ENCODE data around the gene CALML6.
A peak's percentile ranks its signal among the peaks of the same experiment; 100 is the strongest.

The CALML6 gene

GRCh38 chr1:1914101-1914970 is 724 bp upstream of the CALML6 start:
- DNase-seq = no peak

GRCh38 chr1:1915911-1916840 is 1.1 kb downstream of the CALML6 start:
- no peak for DNase-seq

- DNase-seq = no peak
Observed at GRCh38 chr1:1916851-1917251, 1.8 kb downstream of the CALML6 start.

- no peak for DNase-seq
Observed at GRCh38 chr1:1917304-1917976, 2.4 kb downstream of the CALML6 start.

- no peak for DNase-seq
Observed at GRCh38 chr1:1917995-1918900, 3.2 kb downstream of the CALML6 start.

- DNase-seq = no peak
Observed at GRCh38 chr1:1918901-1919303, 3.8 kb downstream of the CALML6 start, which contains the start of gene TMEM52. TSS of gene TMEM52 (minus strand) at chr1:1919279. CDS start at chr1:1919265, 14 bp downstream.

- DNase-seq = peak; percentile 96 to 100
Observed at GRCh38 chr1:1919304-1920056, 4.4 kb downstream of the CALML6 start.

- DNase-seq = no peak
Observed at GRCh38 chr1:1920057-1920607, 5.1 kb downstream of the CALML6 start.

GRCh38 chr1:1920608-1921458 is 5.8 kb downstream of the CALML6 start:
- DNase-seq = no peak

GRCh38 chr1:1921459-1921862 is 6.4 kb downstream of the CALML6 start:
- DNase-seq = no peak

GRCh38 chr1:1921901-1922701 is 7.0 kb downstream of the CALML6 start:
- no peak for DNase-seq

GRCh38 chr1:1922702-1922955 is 7.6 kb downstream of the CALML6 start:
- DNase-seq = no peak

- DNase-seq = no peak
Observed at GRCh38 chr1:1922956-1923833, 8.1 kb downstream of the CALML6 start.

GRCh38 chr1:1924386-1924785 is 9.3 kb downstream of the CALML6 start:
- no peak for DNase-seq

- no peak for DNase-seq
Observed at GRCh38 chr1:1924849-1925248, 9.8 kb downstream of the CALML6 start.

- DNase-seq = no peak
Observed at GRCh38 chr1:1925437-1926345, 10.6 kb downstream of the CALML6 start.

GRCh38 chr1:1926346-1926811 is 11.3 kb downstream of the CALML6 start:
- DNase-seq = no peak
